Liver (tissue), 3 donors: ENCODE measurements around the gene PXYLP1.

Experiments
- GABPA ChIP-seq, 2 donors: IDR thresholded peaks in 1 of 2; conservative IDR thresholded peaks in 1 of 2; 2 replicates each; pipeline ENCODE4 v1.6.1; 2016; ENCODE audit warnings: antibody characterized with exemption in 2 of 2, mild to moderate bottlenecking in 1 of 2, moderate library complexity in 1 of 2
- HNF4G ChIP-seq: IDR thresholded peaks from 2 replicates; pipeline ENCODE4 v1.6.1; 2016; ENCODE audit warnings: antibody characterized with exemption
- TF ChIP-seq, protein P1 (sequence below): fragments of 150-350 bp; IDR thresholded peaks from 2 replicates; pipeline ENCODE4 v1.5.1; 2017; ENCODE audit warnings: improper control_type of control experiment, low read depth, low read length; ENCODE audit not compliant: missing input control
- donor health status: healthy.
- donor health status: healthy.

DNA sequence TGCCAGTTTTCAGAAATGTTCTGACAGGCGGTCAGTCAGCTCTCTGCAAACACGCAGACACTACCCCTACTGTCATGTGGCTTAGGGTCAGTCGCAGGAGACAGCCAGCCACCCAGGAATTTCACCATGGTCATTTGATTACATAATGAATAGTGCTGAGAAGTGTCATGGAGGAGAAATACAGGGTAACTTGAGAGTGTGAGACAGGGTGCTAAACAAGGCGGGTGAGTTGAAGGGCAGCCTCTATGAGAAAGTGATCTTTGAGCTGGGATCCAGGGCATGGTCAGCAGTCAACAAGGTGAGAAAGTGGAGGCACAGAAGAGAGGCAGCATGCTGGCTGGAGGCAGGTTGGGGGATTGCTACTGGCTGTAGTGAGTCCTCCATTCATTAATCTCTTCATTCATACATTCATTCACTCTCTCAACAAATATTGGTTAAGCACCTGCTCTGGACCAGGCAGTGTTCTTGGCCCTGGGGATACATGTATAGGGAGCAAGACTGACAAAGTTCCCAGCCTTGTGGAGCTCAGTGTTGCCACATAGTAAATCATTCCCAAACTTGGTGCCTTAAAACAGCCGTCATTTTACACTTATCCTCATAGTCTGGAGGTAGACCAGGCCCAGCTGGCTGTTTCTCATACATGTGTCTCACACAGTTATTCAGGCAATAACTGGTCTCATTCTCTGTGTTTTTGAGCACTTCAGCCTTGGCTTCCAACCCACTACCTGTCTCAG, 14.8 kb downstream of the PXYLP1 start:
- TF ChIP-seq, protein P1, sequence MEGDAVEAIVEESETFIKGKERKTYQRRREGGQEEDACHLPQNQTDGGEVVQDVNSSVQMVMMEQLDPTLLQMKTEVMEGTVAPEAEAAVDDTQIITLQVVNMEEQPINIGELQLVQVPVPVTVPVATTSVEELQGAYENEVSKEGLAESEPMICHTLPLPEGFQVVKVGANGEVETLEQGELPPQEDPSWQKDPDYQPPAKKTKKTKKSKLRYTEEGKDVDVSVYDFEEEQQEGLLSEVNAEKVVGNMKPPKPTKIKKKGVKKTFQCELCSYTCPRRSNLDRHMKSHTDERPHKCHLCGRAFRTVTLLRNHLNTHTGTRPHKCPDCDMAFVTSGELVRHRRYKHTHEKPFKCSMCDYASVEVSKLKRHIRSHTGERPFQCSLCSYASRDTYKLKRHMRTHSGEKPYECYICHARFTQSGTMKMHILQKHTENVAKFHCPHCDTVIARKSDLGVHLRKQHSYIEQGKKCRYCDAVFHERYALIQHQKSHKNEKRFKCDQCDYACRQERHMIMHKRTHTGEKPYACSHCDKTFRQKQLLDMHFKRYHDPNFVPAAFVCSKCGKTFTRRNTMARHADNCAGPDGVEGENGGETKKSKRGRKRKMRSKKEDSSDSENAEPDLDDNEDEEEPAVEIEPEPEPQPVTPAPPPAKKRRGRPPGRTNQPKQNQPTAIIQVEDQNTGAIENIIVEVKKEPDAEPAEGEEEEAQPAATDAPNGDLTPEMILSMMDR: no peak
- no peak for TF ChIP-seq GABPA (IDR thresholded peaks at IDR 0.05 in 1 of 2, conservative IDR thresholded peaks at IDR 0.05 in 1 of 2)
- no peak for TF ChIP-seq HNF4G
